ENCODE results near the gene SRSF4. TPM values are rescaled to one million over a fixed set of nuclear protein-coding genes. Genes with fewer than 3 reads are reported as not detected.

The SRSF4 gene
- total RNA-seq, 1 experiment from 2014 or later, result 44.1 TPM

- intact Hi-C loops (cut with micrococcal nuclease; ENCODE audit: unreplicated experiment), result no loop called here
- no peaks in the 10 kb centered on the region for H3K9me3 Mint-ChIP-seq (ENCODE audit: unreplicated experiment)
- TF ChIP-seq CTCF (IDR thresholded peaks at IDR 0.05; ENCODE audit: insufficient read depth in 1 of 2, low read depth in 1 of 2, low read length in 1 of 2, severe bottlenecking in 1 of 2, unreplicated experiment in 1 of 2), result no peak
- ChIA-PET POLR2A (interaction anchor here (0.6 to 1.1 kb wide), 2 partner anchors 9 to 1875 kb away, joined by 3 to 7 read pairs; no protein-coding TSS in a partner anchor), CTCF (interaction anchor here (1.5 to 1.6 kb wide), 2 partner anchors 9 to 31 kb away, joined by 3 to 5 read pairs; no protein-coding TSS in a partner anchor)
- Histone ChIP-seq H3K4me1 (peaks cover 12% of the 10 kb centered on the region; the same call in 1 of the 2 replicates), H3K4me3 (ENCODE audit: low read depth, low read length) (no peak overlapping the region), H3K27me3 (replicated peaks; ENCODE audit: control insufficient read depth, insufficient read depth, low read length) (no peaks in the 10 kb centered on the region), H3K36me3 (ENCODE audit: control insufficient read depth, insufficient read depth, low read length) (no peaks in the 10 kb centered on the region), H3K9me3 (no peaks in the 10 kb centered on the region)
- no TSS peak for BruUV-seq (replicated peaks)
- peak in 1 of 2 experiments; percentile 36 for DNase-seq
- H3K4me1 Mint-ChIP-seq (ENCODE audit: low read depth, unreplicated experiment), result no peaks in the 10 kb centered on the region
- peaks cover 50% of the 10 kb centered on the region for H3K36me3 Mint-ChIP-seq (ENCODE audit: insufficient read depth, unreplicated experiment)
- H3K27ac Mint-ChIP-seq (ENCODE audit: unreplicated experiment), result no peak overlapping the region
- H3K4me3 Mint-ChIP-seq (ENCODE audit: unreplicated experiment), result no peak overlapping the region
- no peaks in the 10 kb centered on the region for H3K27me3 Mint-ChIP-seq (ENCODE audit: insufficient read depth, unreplicated experiment)
Observed at GRCh38 chr1:29166291-29166878, 15.3 kb downstream of the SRSF4 start.

GRCh38 chr1:29164588-29164987 lies 17.1 kb downstream of the SRSF4 start:
- intact Hi-C loops (cut with micrococcal nuclease; ENCODE audit: unreplicated experiment), result no loop called here
- H3K9me3 ChIP-seq, result no peaks in the 10 kb centered on the region
- no peaks in the 10 kb centered on the region for H3K27me3 ChIP-seq (replicated peaks; ENCODE audit: control insufficient read depth, insufficient read depth, low read length)
- TF ChIP-seq CTCF (IDR thresholded peaks at IDR 0.05; ENCODE audit: insufficient read depth in 1 of 2, low read depth in 1 of 2, low read length in 1 of 2, severe bottlenecking in 1 of 2, unreplicated experiment in 1 of 2), result no peak
- H3K4me1 Mint-ChIP-seq (ENCODE audit: low read depth, unreplicated experiment), result no peaks in the 10 kb centered on the region
- peaks cover 49% of the 10 kb centered on the region for H3K36me3 Mint-ChIP-seq (ENCODE audit: insufficient read depth, unreplicated experiment)
- H3K4me1 ChIP-seq, result peaks cover 12% of the 10 kb centered on the region; the same call in 1 of the 2 replicates
- no peak overlapping the region for H3K4me3 Mint-ChIP-seq (ENCODE audit: unreplicated experiment)
- ChIA-PET CTCF (no interaction called here), POLR2A (no interaction called here)
- H3K36me3 ChIP-seq (ENCODE audit: control insufficient read depth, insufficient read depth, low read length), result no peaks in the 10 kb centered on the region
- no peaks in the 10 kb centered on the region for H3K27me3 Mint-ChIP-seq (ENCODE audit: insufficient read depth, unreplicated experiment)
- H3K4me3 ChIP-seq (ENCODE audit: low read depth, low read length), result no peak overlapping the region
- H3K27ac Mint-ChIP-seq (ENCODE audit: unreplicated experiment), result no peak overlapping the region
- no peaks in the 10 kb centered on the region for H3K9me3 Mint-ChIP-seq (ENCODE audit: unreplicated experiment)
- DNase-seq, result no peak
- BruUV-seq (replicated peaks), result no TSS peak

- peaks cover 2% of the 10 kb centered on the region; the same call in 1 of the 2 replicates for H3K36me3 ChIP-seq (ENCODE audit: control insufficient read depth, insufficient read depth, low read length)
- H3K27me3 ChIP-seq (replicated peaks; ENCODE audit: control insufficient read depth, insufficient read depth, low read length), result no peaks in the 10 kb centered on the region
- no TSS peak for BruUV-seq (replicated peaks)
- Mint-ChIP-seq H3K27me3 (ENCODE audit: insufficient read depth, unreplicated experiment) (no peaks in the 10 kb centered on the region), H3K27ac (ENCODE audit: unreplicated experiment) (no peak overlapping the region), H3K4me1 (ENCODE audit: low read depth, unreplicated experiment) (no peaks in the 10 kb centered on the region), H3K4me3 (ENCODE audit: unreplicated experiment) (no peak overlapping the region), H3K36me3 (ENCODE audit: insufficient read depth, unreplicated experiment) (peaks cover 61% of the 10 kb centered on the region), H3K9me3 (ENCODE audit: unreplicated experiment) (no peaks in the 10 kb centered on the region)
- POLR2A ChIA-PET, result no interaction called here
- no peak for DNase-seq
- CTCF ChIA-PET, result no interaction called here
- intact Hi-C loops (cut with micrococcal nuclease; ENCODE audit: unreplicated experiment), result no loop called here
- no peaks in the 10 kb centered on the region; the same call in 1 of the 2 replicates for H3K9me3 ChIP-seq
- H3K4me3 ChIP-seq (ENCODE audit: low read depth, low read length), result no peak overlapping the region
- H3K4me1 ChIP-seq, result peaks cover 15% of the 10 kb centered on the region
- no peak for TF ChIP-seq CTCF (IDR thresholded peaks at IDR 0.05; ENCODE audit: insufficient read depth in 1 of 2, low read depth in 1 of 2, low read length in 1 of 2, severe bottlenecking in 1 of 2, unreplicated experiment in 1 of 2)
Observed at GRCh38 chr1:29162476-29163138, 19.1 kb downstream of the SRSF4 start.

All from Caco-2 (cell line).